Stimulated activated CD8-positive, alpha-beta memory T cell treated with anti-CD3 and anti-CD28 coated beads, Interleukin-12 subunit alpha, Interleukin-12 subunit beta, amount 100 ng/mL, for 4 hours (primary cell): ENCODE data around the gene VPS13D.
"Not testable (repeated sequence)": the region's sequence is repeated elsewhere in the genome, so short reads cannot be mapped to it uniquely, and the experiment has no call there.

Experiments
- DNase-seq: peaks from one replicate; pipeline ENCODE4 v3.0.0-alpha.2; 2020; ENCODE audit warnings: low read depth

Gene VPS13D

GRCh38 chr1:12369258-12369657 lies 139.4 kb downstream of the VPS13D start:
- no peak for DNase-seq

- no peak for DNase-seq
These were observed 140.6 kb downstream of the VPS13D start for GRCh38 chr1:12370333-12370975.

- no peak for DNase-seq
These were observed 141.2 kb downstream of the VPS13D start for GRCh38 chr1:12371053-12371452.

- DNase-seq = no peak
These were observed 142.3 kb downstream of the VPS13D start for GRCh38 chr1:12372180-12372579.

GRCh38 chr1:12372761-12373160 lies 142.9 kb downstream of the VPS13D start:
- no peak for DNase-seq

- no peak for DNase-seq
These were observed 145.5 kb downstream of the VPS13D start for GRCh38 chr1:12375133-12375829.

- DNase-seq = no peak
These were observed 146.6 kb downstream of the VPS13D start for GRCh38 chr1:12376236-12377045.

- DNase-seq = no peak
These were observed 150.8 kb downstream of the VPS13D start for GRCh38 chr1:12380326-12381249.

GRCh38 chr1:12383001-12383400 lies 153.2 kb downstream of the VPS13D start:
- no peak for DNase-seq

GRCh38 chr1:12383786-12384185 lies 154.0 kb downstream of the VPS13D start:
- no peak for DNase-seq

GRCh38 chr1:12384836-12385456 lies 155.1 kb downstream of the VPS13D start:
- DNase-seq = no peak

GRCh38 chr1:12386130-12386529 lies 156.3 kb downstream of the VPS13D start:
- DNase-seq = no peak

GRCh38 chr1:12387641-12388040 lies 157.8 kb downstream of the VPS13D start:
- DNase-seq = no peak

- DNase-seq = not testable (repeated sequence)
These were observed 160.5 kb downstream of the VPS13D start for GRCh38 chr1:12390296-12390695.

GRCh38 chr1:12397462-12398450 lies 167.9 kb downstream of the VPS13D start:
- DNase-seq = no peak

- no peak for DNase-seq
These were observed 168.6 kb downstream of the VPS13D start for GRCh38 chr1:12398479-12398878.

- no peak for DNase-seq
These were observed 170.3 kb downstream of the VPS13D start for GRCh38 chr1:12400027-12400693.

- no peak for DNase-seq
These were observed 172.4 kb downstream of the VPS13D start for GRCh38 chr1:12402159-12402673.

- DNase-seq = no peak
These were observed 173.0 kb downstream of the VPS13D start for GRCh38 chr1:12402842-12403241.
